ENCODE results near the gene MX2.

Gene MX2

GRCh38 chr21:41427556-41427955 is 65.7 kb downstream of the MX2 start:
- TF ChIP-seq CTCF (IDR thresholded peaks at IDR 0.05; ENCODE audit: borderline replicate concordance, insufficient read depth, low read depth, low read length), result no peak

DNA sequence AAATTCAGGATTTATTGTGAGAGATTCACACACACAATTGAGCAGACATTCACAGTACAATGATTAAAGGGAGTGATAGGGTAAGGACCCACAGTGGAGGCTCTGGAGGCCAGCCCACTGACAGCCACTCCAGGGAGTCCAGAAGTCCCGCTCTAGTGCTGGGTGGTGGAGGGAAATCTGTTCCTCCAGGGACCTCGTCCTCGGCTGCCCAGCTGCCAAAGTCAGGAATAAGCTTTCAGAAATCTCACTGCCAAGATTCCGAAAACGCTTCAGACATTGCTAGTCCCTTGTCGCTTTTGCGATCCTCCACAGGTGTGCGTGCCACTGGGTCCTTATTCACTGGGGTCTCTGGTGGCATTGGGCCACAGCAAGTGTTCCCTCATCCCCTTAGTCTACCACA is 66.5 kb downstream of the MX2 start:
- no peak for TF ChIP-seq CTCF (IDR thresholded peaks at IDR 0.05; ENCODE audit: borderline replicate concordance, insufficient read depth, low read depth, low read length)

More at GRCh38 chr21:41427556-41427955, 65.7 kb downstream of the MX2 start:
- peak overlapping the region; percentile 99 for H3K4me3 ChIP-seq (ENCODE audit: low read depth, low read length)

GRCh38 chr21:41428847-41429246 is 67.0 kb downstream of the MX2 start:
- H3K4me3 ChIP-seq (ENCODE audit: low read depth, low read length), result no peak overlapping the region
- TF ChIP-seq CTCF (IDR thresholded peaks at IDR 0.05; ENCODE audit: borderline replicate concordance, insufficient read depth, low read depth, low read length), result no peak

More for the DNA sequence above, 66.5 kb downstream of the MX2 start:
- H3K4me3 ChIP-seq (ENCODE audit: low read depth, low read length), result no peak overlapping the region

DNA sequence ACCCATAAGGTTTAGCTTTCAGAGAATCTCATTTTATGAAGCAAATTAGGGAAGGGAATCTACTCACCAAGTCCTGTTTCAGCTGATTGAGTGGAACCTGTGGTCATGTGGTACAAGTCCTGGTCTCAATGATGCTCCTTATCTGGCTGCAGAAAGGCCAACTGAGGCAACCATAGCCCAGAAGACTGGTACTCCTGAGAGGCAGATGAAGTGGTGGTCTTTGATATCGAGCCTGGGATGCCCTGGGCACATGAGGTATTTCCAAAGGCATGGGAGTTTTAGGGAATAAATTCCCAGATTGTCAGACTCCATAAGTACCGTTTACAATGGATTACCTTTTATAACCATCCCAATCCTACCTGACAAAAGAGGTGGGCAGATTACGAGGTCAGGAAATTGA is 67.5 kb downstream of the MX2 start:
- no peak overlapping the region for H3K4me3 ChIP-seq (ENCODE audit: low read depth, low read length)
- TF ChIP-seq CTCF (IDR thresholded peaks at IDR 0.05; ENCODE audit: borderline replicate concordance, insufficient read depth, low read depth, low read length), result no peak

GRCh38 chr21:41429925-41430491 is 68.2 kb downstream of the MX2 start:
- no peak for TF ChIP-seq CTCF (IDR thresholded peaks at IDR 0.05; ENCODE audit: borderline replicate concordance, insufficient read depth, low read depth, low read length)
- H3K4me3 ChIP-seq (ENCODE audit: low read depth, low read length), result no peak overlapping the region

GRCh38 chr21:41431788-41432548 is 70.1 kb downstream of the MX2 start:
- no peak for TF ChIP-seq CTCF (IDR thresholded peaks at IDR 0.05; ENCODE audit: borderline replicate concordance, insufficient read depth, low read depth, low read length)
- no peak overlapping the region for H3K4me3 ChIP-seq (ENCODE audit: low read depth, low read length)

Data from GM12875 (cell line).